ENCODE data around the gene NOX1. TPM values are rescaled to one million over a fixed set of nuclear protein-coding genes. Genes with fewer than 3 reads are reported as not detected.

The NOX1 gene
- polyA plus RNA-seq, 1 of the 3 experiments (the other 2 are of a cell fraction) = not detected

DNA sequence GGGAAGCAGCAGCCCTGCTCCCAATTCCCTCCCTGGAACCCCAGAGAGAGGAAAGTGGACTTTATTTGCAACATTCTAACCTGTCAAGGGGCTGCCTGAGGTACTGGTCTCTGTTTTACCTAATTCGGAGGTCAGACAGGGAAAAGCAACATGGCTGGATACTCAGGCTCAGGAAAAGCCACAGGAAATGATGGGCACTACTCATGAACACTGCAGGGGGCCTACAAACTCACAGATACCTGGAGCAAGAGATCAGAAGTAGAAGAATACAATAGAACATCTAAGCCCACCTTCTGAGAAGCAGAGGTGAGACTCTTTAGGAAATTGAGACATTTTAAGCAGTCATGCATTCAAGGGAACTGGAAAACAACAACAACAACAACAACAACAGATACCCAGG, 69.4 kb downstream of the NOX1 start:
- no peak for TF ChIP-seq CTCF (IDR thresholded peaks at IDR 0.05)
- no peak for TF ChIP-seq PBX3 (IDR thresholded peaks at IDR 0.05)
- TF ChIP-seq, protein P1, sequence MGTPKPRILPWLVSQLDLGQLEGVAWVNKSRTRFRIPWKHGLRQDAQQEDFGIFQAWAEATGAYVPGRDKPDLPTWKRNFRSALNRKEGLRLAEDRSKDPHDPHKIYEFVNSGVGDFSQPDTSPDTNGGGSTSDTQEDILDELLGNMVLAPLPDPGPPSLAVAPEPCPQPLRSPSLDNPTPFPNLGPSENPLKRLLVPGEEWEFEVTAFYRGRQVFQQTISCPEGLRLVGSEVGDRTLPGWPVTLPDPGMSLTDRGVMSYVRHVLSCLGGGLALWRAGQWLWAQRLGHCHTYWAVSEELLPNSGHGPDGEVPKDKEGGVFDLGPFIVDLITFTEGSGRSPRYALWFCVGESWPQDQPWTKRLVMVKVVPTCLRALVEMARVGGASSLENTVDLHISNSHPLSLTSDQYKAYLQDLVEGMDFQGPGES (IDR thresholded peaks at IDR 0.05; ENCODE audit: low read depth, low read length) = no peak
- TF ChIP-seq, protein P2, sequence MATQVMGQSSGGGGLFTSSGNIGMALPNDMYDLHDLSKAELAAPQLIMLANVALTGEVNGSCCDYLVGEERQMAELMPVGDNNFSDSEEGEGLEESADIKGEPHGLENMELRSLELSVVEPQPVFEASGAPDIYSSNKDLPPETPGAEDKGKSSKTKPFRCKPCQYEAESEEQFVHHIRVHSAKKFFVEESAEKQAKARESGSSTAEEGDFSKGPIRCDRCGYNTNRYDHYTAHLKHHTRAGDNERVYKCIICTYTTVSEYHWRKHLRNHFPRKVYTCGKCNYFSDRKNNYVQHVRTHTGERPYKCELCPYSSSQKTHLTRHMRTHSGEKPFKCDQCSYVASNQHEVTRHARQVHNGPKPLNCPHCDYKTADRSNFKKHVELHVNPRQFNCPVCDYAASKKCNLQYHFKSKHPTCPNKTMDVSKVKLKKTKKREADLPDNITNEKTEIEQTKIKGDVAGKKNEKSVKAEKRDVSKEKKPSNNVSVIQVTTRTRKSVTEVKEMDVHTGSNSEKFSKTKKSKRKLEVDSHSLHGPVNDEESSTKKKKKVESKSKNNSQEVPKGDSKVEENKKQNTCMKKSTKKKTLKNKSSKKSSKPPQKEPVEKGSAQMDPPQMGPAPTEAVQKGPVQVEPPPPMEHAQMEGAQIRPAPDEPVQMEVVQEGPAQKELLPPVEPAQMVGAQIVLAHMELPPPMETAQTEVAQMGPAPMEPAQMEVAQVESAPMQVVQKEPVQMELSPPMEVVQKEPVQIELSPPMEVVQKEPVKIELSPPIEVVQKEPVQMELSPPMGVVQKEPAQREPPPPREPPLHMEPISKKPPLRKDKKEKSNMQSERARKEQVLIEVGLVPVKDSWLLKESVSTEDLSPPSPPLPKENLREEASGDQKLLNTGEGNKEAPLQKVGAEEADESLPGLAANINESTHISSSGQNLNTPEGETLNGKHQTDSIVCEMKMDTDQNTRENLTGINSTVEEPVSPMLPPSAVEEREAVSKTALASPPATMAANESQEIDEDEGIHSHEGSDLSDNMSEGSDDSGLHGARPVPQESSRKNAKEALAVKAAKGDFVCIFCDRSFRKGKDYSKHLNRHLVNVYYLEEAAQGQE (IDR thresholded peaks at IDR 0.05; ENCODE audit: low read depth, low read length) = no peak
- TF ChIP-seq EP300 (IDR thresholded peaks at IDR 0.05; ENCODE audit: borderline replicate concordance in 1 of 2, low read depth in 1 of 2, low read length in 1 of 2) = no peak
- no peak overlapping the region for H3K4me3 ChIP-seq (ENCODE audit: low read depth in 2 of 2, low read length in 1 of 2)
- no peaks in the 10 kb centered on the region for H3K36me3 ChIP-seq (replicated peaks in 1 of 2; ENCODE audit: control insufficient read depth in 1 of 2, insufficient read depth in 2 of 2, low read length in 1 of 2)
- no peak for DNase-seq
- H3K4me1 ChIP-seq (ENCODE audit: control insufficient read depth in 1 of 2, insufficient read depth in 2 of 2, low read depth in 1 of 2, low read length in 1 of 2) = no peaks in the 10 kb centered on the region
- H3F3A ChIP-seq (replicated peaks; ENCODE audit: insufficient read depth) = no peaks in the 10 kb centered on the region
- CTCF ChIA-PET = no interaction called here
- H3K4me2 ChIP-seq = no peak overlapping the region
- no peaks in the 10 kb centered on the region for H4K20me1 ChIP-seq (ENCODE audit: insufficient read depth)
- no peaks in the 10 kb centered on the region for H3K79me2 ChIP-seq (ENCODE audit: insufficient read depth)
- no peak overlapping the region for H2AFZ ChIP-seq (ENCODE audit: low read depth)
- H3K27ac ChIP-seq (ENCODE audit: low read depth in 2 of 2, low read length in 1 of 2) = no peak overlapping the region
- WGBS (ENCODE audit: low lambda C conversion rate) = 0% methylated on average over 1 of the region's 1 CpG
- 0 out of 2 replicates have a peak, but pooled peaks cover 6% of the 10 kb centered on the region for H3K27me3 ChIP-seq (ENCODE audit: insufficient read depth)
- no peak overlapping the region for H3K9ac ChIP-seq
- no peaks in the 10 kb centered on the region for H3K9me2 ChIP-seq
- POLR2A ChIA-PET = no interaction called here
- no peaks in the 10 kb centered on the region; the same call in 1 of the 2 replicates for H3K9me3 ChIP-seq

DNA sequence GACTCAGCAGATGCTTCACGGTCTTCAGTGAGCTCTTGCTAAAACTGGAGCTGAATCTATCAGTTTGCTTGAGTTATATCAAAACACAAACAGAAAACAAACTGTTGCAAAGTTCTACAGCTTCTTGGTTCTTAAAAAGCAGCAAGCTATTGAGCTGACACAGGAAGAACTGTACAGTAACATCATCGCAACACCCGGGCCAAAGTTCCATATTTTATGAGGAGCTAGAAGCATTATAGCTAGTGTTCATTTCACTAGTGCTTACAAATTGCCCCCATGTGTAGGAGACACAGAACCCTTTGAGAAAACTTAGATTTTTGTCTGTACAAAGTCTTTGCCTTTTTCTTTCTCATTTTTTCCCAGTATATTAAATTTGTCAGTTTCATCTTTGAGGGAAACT, 71.3 kb downstream of the NOX1 start:
- H4K20me1 ChIP-seq (ENCODE audit: insufficient read depth) = no peaks in the 10 kb centered on the region
- no peak overlapping the region for H3K9ac ChIP-seq
- DNase-seq = no peak
- 23% methylated on average over 3 of the region's 3 CpGs for WGBS (ENCODE audit: low lambda C conversion rate)
- no peaks in the 10 kb centered on the region for H3K36me3 ChIP-seq (replicated peaks in 1 of 2; ENCODE audit: control insufficient read depth in 1 of 2, insufficient read depth in 2 of 2, low read length in 1 of 2)
- H3K4me2 ChIP-seq = no peak overlapping the region
- no peak overlapping the region for H2AFZ ChIP-seq (ENCODE audit: low read depth)
- H3K79me2 ChIP-seq (ENCODE audit: insufficient read depth) = no peaks in the 10 kb centered on the region
- CTCF ChIA-PET = interaction anchor here (0.9 kb wide), 1 partner anchor 132 kb away, joined by 6 read pairs; no protein-coding TSS in a partner anchor
- H3K9me3 ChIP-seq = no peaks in the 10 kb centered on the region; the same call in 1 of the 2 replicates
- no peaks in the 10 kb centered on the region for H3K4me1 ChIP-seq (ENCODE audit: control insufficient read depth in 1 of 2, insufficient read depth in 2 of 2, low read depth in 1 of 2, low read length in 1 of 2)
- H3K27ac ChIP-seq (ENCODE audit: low read depth in 2 of 2, low read length in 1 of 2) = no peak overlapping the region
- POLR2A ChIA-PET = no interaction called here
- no peaks in the 10 kb centered on the region for H3K9me2 ChIP-seq
- H3K4me3 ChIP-seq (ENCODE audit: low read depth in 2 of 2, low read length in 1 of 2) = no peak overlapping the region
- no peaks in the 10 kb centered on the region for H3F3A ChIP-seq (replicated peaks; ENCODE audit: insufficient read depth)
- 0 out of 2 replicates have a peak, but pooled peaks cover 6% of the 10 kb centered on the region for H3K27me3 ChIP-seq (ENCODE audit: insufficient read depth)
- TF ChIP-seq EZH2phosphoT487 (IDR thresholded peaks at IDR 0.05; ENCODE audit: borderline replicate concordance, low read depth) (no peak), TCF12 (IDR thresholded peaks at IDR 0.05) (no peak), RCOR1 (IDR thresholded peaks at IDR 0.05; ENCODE audit: low read length) (no peak), FOXJ3 (CRISPR knock-in tag; IDR thresholded peaks at IDR 0.05) (no peak), CHD2 (IDR thresholded peaks at IDR 0.05; ENCODE audit: low read length, partially characterized antibody) (no peak), GATA2 (CRISPR knock-in tag; IDR thresholded peaks at IDR 0.05) (no peak), ZBTB33 (IDR thresholded peaks at IDR 0.05; ENCODE audit: borderline replicate concordance, low read depth) (no peak)
- TF ChIP-seq, protein P2 (IDR thresholded peaks at IDR 0.05; ENCODE audit: low read depth, low read length) = no peak
